Coronary artery (tissue), 2 donors: ENCODE results near the gene ZSCAN23.

Source experiments
- DNase-seq: peaks from one replicate; pipeline ENCODE4 v3.0.0-alpha.2; 2017; ENCODE audit warnings: low spot score
- H3K27ac ChIP-seq, 2 donors: fragments of 200-600 bp; sonication (generic); one replicate each; pipeline ENCODE4 v1.5.1; 2016 to 2019
- H3K4me3 ChIP-seq: fragments of 200-600 bp; sonication (generic); 2 replicates; pipeline ENCODE4 v1.5.1; 2016; ENCODE audit warnings: mild to moderate bottlenecking, moderate library complexity
- TF ChIP-seq, protein P1 (sequence below): fragments of 200-600 bp; sonication (generic); IDR thresholded peaks from one replicate; pipeline ENCODE4 v1.5.1; 2019; ENCODE audit warnings: antibody characterized with exemption

ZSCAN23 gene

GRCh38 chr6:28433119-28433518 lies 10.2 kb downstream of the ZSCAN23 start:
- TF ChIP-seq, protein P1, sequence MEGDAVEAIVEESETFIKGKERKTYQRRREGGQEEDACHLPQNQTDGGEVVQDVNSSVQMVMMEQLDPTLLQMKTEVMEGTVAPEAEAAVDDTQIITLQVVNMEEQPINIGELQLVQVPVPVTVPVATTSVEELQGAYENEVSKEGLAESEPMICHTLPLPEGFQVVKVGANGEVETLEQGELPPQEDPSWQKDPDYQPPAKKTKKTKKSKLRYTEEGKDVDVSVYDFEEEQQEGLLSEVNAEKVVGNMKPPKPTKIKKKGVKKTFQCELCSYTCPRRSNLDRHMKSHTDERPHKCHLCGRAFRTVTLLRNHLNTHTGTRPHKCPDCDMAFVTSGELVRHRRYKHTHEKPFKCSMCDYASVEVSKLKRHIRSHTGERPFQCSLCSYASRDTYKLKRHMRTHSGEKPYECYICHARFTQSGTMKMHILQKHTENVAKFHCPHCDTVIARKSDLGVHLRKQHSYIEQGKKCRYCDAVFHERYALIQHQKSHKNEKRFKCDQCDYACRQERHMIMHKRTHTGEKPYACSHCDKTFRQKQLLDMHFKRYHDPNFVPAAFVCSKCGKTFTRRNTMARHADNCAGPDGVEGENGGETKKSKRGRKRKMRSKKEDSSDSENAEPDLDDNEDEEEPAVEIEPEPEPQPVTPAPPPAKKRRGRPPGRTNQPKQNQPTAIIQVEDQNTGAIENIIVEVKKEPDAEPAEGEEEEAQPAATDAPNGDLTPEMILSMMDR, result no peak
- Histone ChIP-seq H3K27ac (no peak overlapping the region), H3K4me3 (no peak overlapping the region)
- no peak for DNase-seq

DNA sequence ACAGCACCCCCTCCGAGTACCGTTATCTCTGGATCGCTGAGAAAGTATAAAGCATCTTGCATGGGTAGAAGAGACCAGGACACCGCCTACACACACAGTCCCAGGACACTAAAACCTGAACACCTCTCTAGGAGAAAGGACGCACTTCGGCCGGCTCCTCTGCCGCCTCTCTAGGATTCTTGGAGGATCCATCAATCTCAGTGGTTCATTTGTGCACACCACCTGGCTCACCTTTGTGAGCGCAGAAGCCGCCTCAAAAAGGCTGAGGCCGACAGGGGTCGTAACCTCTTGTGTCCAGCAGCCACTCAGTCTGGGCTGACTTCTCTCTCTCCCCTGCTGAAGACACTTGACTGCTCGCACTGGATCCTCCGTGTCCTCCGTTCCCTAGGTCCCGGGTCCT lies 13.5 kb downstream of the ZSCAN23 start:
- TF ChIP-seq, protein P1, result no peak
- DNase-seq, result no peak
- Histone ChIP-seq H3K4me3 (no peak overlapping the region), H3K27ac (no peak overlapping the region)

DNA sequence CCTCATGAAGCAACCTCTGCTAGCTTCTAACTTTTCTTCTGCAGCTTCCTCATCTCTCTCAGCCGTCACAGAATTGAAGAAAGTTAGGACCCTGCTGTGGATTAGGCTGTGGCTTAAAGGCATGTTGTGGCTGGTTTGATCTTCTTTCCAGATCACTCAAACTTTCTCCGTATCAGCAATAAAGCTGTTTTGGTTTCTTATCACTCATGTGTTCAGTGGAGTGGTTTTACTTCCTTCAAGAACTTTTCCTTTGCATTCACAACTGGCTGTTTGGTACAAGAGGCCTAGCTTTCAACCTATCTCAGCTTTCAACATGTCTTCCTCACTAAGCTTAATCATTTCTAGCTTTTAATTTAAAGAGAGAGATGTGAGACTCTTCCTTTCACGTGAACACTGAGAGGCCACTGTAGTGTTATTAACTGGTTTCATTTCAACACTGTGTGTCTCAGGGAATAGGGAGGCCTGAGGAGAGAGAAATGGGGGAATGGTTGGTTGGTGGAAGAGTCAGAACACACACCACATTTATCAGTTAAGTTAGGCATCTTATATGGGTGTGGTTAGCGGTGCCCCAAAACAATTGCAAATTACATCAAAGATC lies 17.2 kb downstream of the ZSCAN23 start:
- no peak for DNase-seq
- Histone ChIP-seq H3K4me3 (no peak overlapping the region), H3K27ac (no peak overlapping the region)
- TF ChIP-seq, protein P1, result no peak

GRCh38 chr6:28424163-28424562 lies 19.1 kb downstream of the ZSCAN23 start:
- no peak overlapping the region for H3K4me3 ChIP-seq
- TF ChIP-seq, protein P1, result no peak
- DNase-seq, result no peak
- no peak overlapping the region for H3K27ac ChIP-seq

DNA sequence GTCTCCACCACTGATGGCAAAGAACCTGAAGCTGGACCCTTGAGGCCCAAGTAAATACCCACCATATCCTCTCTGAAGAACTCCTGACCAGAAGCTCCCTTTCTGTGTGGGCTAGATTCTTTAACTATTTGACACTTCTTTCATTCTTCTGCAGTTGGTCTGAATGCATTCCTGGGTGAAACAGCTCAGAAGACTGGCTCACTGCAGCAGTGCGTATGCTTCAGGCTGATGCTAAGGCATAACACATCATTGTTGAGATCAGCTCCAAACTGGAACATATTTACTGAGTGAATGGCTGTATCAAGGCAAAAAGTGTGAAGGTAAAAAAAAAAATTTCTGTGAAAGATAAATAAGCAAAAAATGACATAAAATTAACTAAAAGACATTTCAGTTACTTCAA lies 19.7 kb downstream of the ZSCAN23 start:
- no peak overlapping the region for H3K4me3 ChIP-seq
- no peak overlapping the region for H3K27ac ChIP-seq
- DNase-seq, result no peak

DNA sequence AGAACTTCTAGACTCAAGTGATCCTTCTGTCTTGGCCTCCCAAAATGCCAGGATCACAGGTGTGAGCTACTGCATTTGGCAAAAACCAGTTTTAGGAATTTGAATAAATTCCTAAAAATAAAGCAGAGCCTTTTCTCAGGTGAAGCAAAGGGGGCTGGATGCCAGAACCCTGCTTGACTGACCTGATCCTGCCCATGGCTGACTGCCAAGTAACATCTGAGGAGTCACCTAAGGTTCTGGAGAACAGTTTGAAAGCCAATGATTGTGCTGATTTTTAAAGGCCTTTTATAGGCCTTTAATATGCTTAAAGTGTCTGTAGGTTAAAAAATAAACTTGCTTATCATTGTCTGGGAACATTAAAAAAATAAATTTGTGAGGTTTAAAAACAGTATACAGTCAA lies 29.6 kb downstream of the ZSCAN23 start:
- DNase-seq, result no peak
- H3K27ac ChIP-seq, result no peak overlapping the region
- no peak overlapping the region for H3K4me3 ChIP-seq
- TF ChIP-seq, protein P1, result no peak

More for the DNA sequence above, 19.7 kb downstream of the ZSCAN23 start:
- TF ChIP-seq, protein P1, result no peak

DNA sequence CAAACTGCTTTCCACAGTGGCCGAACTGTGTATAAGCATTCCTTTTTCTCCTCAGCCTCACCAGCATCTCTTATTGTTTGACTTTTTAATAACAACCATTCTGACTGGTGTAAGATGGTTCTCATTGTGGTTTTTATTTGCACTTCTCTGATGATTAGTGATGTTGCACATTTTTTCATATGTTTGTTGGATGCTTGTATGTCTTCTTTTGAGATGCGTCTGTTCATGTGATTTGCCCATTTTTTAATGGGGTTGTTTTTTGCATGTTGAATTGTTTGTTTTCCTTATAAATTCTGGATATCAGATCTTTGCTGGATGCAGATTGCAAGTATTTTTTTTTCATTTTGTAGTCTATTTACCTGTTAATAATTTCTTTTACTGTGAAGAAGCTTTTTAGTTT lies 32.5 kb downstream of the ZSCAN23 start:
- TF ChIP-seq, protein P1, result no peak
- Histone ChIP-seq H3K27ac (no peak overlapping the region), H3K4me3 (no peak overlapping the region)
- DNase-seq, result no peak
